ENCODE results near the gene CAPN3.

Gene CAPN3

DNA sequence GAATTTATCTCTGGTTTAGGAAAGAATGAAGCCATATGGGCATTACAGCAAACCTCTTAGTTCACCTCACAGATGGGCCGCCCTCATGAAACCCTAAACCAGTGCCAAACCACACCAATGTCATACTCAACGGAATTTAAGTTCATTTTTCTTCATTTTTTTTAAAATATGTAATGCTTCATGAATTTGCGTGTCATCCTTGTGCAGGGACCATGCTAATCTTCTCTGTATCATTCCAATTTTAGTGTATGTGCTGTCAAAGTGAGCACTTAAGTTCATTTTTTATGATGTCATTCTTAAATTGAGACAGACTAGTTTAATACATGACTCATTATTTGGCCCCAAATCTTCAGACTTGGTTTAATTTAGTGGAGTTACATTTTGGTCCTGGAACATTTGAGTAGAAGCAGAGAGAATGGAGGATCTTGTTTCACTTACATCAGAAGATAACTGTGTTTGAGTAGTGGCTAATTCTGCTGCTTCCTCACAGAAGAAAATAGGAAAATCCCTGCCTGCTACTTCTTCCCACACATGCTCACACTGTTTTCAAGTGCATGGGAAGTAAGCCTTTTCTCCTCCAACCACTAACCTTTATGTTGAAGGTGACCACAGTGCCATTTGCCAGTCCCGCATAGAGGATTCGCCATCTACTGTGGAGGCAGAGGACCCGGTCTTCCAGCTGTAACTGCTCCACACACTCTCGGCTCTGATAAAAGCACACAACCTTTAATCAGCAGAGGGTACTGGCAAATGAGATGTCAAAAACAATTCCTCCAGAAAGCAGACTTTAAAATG, 68.3 kb downstream of the CAPN3 start:
- DNase-seq (ENCODE audit: low spot score), result no peak
- TF ChIP-seq CTCF (IDR thresholded peaks at IDR 0.05; ENCODE audit: extremely low read depth, insufficient read depth, missing control alignments), result no peak
- in situ Hi-C loops (cut with MboI; ENCODE audit: low pct_unique_long_range_greater_than_20kb, low sequenced_read_pairs, unreplicated experiment), result no loop called here

- DNase-seq (ENCODE audit: low spot score), result no peak
- in situ Hi-C loops (cut with MboI; ENCODE audit: low pct_unique_long_range_greater_than_20kb, low sequenced_read_pairs, unreplicated experiment), result no loop called here
- TF ChIP-seq CTCF (IDR thresholded peaks at IDR 0.05; ENCODE audit: extremely low read depth, insufficient read depth, missing control alignments), result no peak
These were observed 85.2 kb downstream of the CAPN3 start for GRCh38 chr15:42444415-42445063.

DNA sequence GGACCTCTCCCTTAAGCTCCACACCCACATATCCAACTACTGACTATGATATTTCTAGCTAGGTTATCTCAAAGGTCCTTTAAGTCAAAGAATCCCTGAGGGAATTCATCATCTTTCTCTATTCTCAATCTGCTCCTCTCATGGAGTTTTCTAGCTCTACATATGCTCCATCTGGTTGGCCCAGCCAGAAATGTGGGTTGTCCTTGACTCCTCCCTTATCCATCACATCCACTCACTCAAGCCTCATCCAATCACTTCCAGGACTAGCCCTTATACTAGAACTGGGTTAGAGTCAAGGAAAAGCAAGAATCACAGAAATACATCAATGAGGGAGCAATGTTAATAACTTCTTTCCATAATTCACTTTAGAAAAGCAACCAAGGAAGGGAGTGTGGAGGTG, 86.2 kb downstream of the CAPN3 start:
- no peak for TF ChIP-seq CTCF (IDR thresholded peaks at IDR 0.05; ENCODE audit: extremely low read depth, insufficient read depth, missing control alignments)
- no peak for DNase-seq (ENCODE audit: low spot score)
- in situ Hi-C loops (cut with MboI; ENCODE audit: low pct_unique_long_range_greater_than_20kb, low sequenced_read_pairs, unreplicated experiment), result no loop called here

DNA sequence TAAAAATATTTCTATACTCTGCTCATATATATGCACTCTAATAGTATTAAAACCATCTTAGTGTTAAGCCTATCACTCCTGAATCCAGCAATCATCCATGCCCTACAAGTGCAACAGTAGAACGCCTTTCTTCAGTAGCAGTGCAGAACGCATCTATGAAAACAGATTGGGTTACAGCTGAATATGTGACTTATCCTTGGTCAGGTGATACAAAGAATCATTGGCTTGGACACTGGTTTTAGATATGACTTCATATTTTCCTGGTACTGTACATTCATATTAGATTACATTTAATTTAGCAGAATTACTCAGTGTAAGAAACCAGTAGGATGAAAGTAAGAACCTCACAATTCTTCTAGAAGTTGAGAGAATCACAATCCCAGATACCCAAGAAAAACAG, 88.3 kb downstream of the CAPN3 start:
- TF ChIP-seq CTCF (IDR thresholded peaks at IDR 0.05; ENCODE audit: extremely low read depth, insufficient read depth, missing control alignments), result no peak
- in situ Hi-C loops (cut with MboI; ENCODE audit: low pct_unique_long_range_greater_than_20kb, low sequenced_read_pairs, unreplicated experiment), result no loop called here
- DNase-seq (ENCODE audit: low spot score), result no peak

GRCh38 chr15:42448281-42448680, 89.0 kb downstream of the CAPN3 start:
- DNase-seq (ENCODE audit: low spot score), result no peak
- TF ChIP-seq CTCF (IDR thresholded peaks at IDR 0.05; ENCODE audit: extremely low read depth, insufficient read depth, missing control alignments), result no peak
- in situ Hi-C loops (cut with MboI; ENCODE audit: low pct_unique_long_range_greater_than_20kb, low sequenced_read_pairs, unreplicated experiment), result no loop called here

- TF ChIP-seq CTCF (IDR thresholded peaks at IDR 0.05; ENCODE audit: extremely low read depth, insufficient read depth, missing control alignments), result no peak
- DNase-seq (ENCODE audit: low spot score), result no peak
- in situ Hi-C loops (cut with MboI; ENCODE audit: low pct_unique_long_range_greater_than_20kb, low sequenced_read_pairs, unreplicated experiment), result no loop called here
These were observed 90.6 kb downstream of the CAPN3 start for GRCh38 chr15:42449770-42450424.
